IPS-18c (cell line): ENCODE results near the gene WSB1.
"Not testable (repeated sequence)": the region's sequence is repeated elsewhere in the genome, so short reads cannot be mapped to it uniquely, and the experiment has no call there.

ENCODE experiments used
- H3K4me3 ChIP-seq: 2 replicates; pipeline ENCODE4 v1.7.0; 2013; ENCODE audit warnings: low read depth, mild to moderate bottlenecking, low read length, moderate library complexity; ENCODE audit not compliant: insufficient read depth
- H3K9me3 ChIP-seq: one replicate; pipeline ENCODE4 v1.6.1; 2013; ENCODE audit warnings: mild to moderate bottlenecking, low read length, moderate library complexity; ENCODE audit not compliant: control insufficient read depth, insufficient read depth

WSB1 gene

DNA sequence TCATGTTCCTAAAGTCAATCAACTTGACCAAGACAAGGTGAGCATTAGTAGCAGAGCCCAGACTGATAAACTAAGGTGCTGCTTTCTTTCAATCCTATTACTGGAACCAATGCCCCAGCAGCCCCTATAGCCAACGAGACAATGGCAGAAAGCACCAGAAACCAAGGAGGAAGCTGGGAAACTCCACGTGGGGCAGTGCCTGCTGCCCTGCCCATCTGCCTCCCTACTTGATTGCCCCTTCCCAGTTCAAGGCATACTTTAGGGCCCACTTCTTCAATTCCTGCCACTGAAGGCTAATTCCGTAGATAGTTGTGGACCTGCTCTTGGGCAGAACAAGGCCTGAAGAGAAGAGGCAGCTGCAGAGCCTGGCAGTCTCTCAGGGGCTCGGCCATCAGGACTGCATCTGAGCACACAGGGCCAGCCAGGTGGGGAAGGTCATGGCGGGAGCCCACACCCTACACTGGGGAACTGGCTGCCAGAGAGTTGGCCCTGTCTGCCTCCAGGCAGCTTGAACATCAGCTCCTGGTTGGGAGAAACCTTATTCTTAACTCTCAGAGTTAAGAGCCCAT is 30.9 kb downstream of the WSB1 start:
- H3K9me3 ChIP-seq, result no peaks in the 10 kb centered on the region
- no peak overlapping the region for H3K4me3 ChIP-seq

DNA sequence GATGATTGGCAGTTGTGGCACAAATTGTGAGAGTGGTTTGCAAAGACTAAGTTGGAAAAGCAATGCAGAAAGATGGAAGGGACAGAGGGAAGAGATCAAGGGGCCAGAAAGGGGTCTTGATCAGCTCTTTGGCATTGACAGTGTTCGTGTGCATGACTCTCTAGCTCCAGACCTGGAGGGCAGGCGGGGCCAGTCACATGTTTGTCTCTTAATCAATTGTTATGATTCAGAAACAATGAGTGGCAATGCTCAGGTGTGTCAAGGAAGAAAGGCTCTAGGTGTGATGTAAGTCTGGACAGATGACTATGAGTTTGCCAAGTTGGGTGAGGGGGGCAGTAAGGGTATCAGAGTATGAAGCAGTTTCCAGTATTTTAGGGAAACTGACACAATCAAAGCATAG is 32.1 kb downstream of the WSB1 start:
- Histone ChIP-seq H3K4me3 (no peak overlapping the region), H3K9me3 (no peaks in the 10 kb centered on the region)

DNA sequence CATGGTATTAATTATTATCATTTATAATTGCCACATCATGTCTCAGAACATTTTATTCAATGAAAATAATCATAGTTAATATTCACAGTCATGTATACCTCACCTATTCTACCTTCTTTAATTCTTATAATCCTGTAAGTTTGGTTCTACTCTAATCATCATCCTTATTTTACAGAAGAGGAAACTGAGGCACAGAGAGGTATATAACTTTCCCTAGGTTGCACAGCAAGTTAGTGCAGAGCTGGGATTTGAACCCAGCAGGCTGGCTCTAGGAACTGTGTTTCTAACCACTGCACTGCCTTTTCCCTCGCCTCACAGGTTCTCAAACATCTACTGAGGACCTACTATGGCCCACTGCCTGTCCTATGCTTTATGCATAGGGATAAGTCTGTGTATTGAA is 32.7 kb downstream of the WSB1 start:
- H3K9me3 ChIP-seq, result no peaks in the 10 kb centered on the region

DNA sequence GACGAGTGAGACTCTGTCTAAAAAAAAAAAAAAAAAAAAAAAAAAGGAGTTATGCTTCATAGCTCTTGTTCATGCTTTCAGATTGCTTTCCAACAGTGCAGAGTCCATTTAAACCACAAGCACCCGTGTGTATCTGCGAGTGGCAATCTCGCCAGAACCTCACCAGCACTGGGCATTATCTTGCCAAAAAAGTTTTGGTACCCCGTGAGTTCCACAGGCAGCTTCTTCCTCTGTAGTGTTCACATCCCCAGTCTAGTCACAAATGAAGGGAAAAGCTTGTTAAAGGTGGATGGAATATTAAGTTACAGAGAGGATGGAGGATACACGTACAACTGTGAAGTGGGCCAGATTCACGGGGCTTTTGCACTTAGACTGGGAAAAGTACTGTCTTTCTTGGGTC is 33.5 kb downstream of the WSB1 start:
- no peak overlapping the region for H3K4me3 ChIP-seq
- no peaks in the 10 kb centered on the region for H3K9me3 ChIP-seq

More for the DNA sequence above, 32.7 kb downstream of the WSB1 start:
- H3K4me3 ChIP-seq, result no peak overlapping the region

DNA sequence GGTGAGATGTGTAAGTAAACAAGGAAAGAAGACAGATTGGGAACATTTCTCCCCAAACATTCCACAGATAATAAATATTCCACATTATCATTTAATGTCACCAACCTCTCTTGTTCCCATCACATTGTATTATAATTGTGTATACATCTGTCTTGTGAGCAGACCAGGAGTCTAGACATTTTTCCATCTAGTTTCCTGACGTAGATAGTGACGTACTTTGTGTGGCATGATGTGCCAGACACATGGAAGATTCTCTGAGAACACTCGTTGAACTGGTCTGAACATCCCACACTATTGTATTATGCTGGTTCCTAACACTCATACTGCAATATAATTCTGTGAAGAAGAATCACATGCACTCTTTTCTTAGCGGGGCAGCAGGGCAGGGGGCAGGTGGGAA is 34.0 kb downstream of the WSB1 start:
- H3K9me3 ChIP-seq, result no peaks in the 10 kb centered on the region
- H3K4me3 ChIP-seq, result no peak overlapping the region

DNA sequence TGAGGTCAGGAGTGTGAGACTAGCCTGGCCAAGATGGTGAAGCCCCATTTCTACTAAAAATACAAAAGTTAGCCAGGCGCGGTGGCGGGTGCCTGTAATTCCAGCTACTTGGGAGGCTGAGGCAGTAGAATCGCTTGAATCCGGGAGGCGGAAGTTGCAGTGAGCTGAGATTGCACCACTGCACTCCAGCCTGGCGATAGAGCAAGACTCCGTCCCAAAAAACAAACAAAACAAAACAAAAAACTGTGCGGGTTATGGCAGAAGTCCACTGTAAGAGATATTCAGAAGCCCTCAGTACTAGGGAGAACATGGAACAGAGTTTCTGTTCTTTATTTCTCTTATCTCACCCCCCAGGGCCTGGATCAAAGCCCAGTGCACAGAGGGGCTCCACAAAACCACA is 34.8 kb downstream of the WSB1 start:
- H3K4me3 ChIP-seq, H3K9me3 ChIP-seq: not testable (repeated sequence)

DNA sequence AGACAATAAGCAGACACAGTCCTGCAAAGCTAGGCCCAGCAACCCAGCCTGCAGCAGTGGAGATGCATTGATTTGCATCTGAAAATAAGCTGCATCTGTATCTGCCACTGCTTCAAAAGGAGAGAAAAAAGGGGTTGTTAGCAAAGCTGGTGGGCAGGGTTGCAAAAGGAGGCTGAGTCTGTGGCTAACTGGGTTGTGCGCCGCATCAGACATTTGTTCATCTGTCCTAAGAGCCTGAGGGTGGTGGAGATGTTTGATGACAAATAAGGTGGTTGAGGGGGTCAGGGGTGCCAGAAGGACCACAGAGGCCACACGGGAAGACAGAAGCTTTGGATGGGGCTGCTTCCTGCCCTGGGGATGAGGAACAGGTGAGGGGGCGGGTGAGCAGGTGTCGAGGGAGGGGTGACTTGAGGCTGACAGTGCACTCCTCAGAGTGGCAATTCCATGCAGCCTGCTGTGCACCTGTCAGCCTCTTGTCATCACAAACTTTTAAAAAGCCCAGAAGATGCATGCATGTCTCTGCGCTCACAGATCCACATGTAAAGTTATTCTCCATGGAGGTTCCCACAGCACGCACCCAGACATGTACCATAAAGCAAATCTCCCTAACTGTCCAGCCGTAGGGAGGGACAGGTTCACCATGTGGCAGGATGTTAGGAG is 35.4 kb downstream of the WSB1 start:
- Histone ChIP-seq H3K4me3 (no peak overlapping the region), H3K9me3 (no peaks in the 10 kb centered on the region)

DNA sequence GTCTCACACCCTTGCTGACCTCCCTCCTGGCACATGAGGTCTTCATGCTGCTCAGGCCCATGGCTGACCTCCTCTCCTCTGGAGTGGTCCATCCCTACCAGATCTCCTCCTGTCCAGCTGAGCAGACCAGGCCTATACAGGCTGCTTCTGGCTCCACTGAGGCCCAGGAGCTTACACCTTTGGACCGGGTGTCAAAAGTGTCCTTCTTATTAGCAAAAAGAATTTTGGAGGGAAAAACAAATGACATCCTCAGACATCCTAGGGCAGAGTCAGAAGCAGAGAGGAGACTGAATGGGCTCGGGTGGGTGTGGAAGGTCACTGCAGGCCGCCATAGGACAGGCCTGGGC is 38.1 kb downstream of the WSB1 start:
- no peaks in the 10 kb centered on the region for H3K9me3 ChIP-seq
- peak overlapping the region; percentile 63; the same call in 1 of the 2 replicates for H3K4me3 ChIP-seq

DNA sequence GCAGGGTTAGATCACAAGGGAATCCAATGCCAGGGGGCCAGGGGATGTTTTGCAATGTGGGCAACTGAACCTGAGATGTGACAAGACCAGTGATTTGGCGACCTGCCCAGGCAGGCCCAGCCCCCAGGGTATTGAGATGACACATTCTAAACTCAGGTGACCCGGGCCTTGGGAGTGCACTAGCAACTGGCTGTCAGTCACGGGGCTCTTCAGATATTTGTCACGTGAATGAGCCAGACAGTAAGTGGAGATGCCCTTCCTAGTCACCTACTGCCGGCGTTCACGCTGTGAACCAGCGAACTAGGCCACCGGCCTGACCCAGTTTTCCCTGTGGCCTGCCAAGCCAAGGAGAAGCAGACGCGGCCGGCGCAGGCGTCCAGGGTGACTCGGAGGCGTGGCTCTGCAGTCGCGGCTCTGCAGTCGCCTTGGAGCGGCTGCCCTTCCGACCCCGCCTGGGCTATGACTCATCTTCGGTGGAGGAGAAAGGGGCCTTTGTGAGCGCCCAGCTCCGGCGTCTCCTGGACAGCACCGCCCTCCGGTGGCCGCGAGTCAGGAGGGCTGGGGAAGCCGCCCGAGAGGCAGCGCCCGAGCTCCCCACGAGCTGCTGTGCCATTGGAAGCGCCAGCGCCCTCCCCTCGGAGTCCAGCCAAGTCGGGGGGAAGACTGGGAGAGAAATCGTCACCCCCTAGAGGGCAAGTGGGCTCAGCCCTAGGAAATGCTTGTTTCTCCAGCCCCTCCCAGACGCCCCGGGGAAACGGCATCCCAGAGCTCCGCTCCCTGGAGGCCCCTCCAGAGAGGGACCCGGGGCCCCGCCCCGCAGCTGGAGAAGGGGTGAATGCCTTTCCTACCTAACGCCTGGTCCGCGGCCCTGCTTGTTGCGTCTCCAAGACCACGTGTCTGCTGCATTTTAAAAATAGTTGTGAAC is 38.8 kb downstream of the WSB1 start:
- H3K9me3 ChIP-seq, result no peaks in the 10 kb centered on the region
- peak overlapping the region; percentile 63 for H3K4me3 ChIP-seq

DNA sequence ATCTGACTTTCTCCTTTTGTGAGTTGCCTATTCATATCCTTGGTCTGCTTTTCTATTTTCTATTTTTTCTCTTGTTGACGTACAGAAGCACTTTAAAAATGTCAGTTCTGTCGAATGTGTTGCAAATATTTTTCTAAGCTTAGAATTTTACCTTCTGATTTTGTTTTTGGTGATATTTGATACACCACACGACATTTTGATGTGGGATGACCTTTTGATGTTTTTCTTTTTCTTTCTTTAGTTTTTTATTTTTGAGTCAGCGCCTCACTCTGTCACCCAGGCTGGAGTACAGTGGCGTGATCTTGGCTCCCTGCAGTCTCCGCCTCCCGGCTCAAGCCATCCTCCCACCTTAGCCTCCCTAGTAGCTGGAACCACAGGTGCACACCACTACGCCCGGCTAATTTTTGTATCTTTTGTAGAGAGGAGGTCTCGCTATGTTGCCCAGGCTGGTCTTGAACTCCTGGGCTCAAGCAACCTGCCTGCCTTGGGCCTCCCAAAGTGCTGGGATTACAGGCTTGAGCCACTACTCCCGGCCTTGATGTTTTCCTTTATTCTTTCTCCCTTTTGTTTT is 39.6 kb downstream of the WSB1 start:
- H3K4me3 ChIP-seq, result peak overlapping the region; percentile 63; the same call in 1 of the 2 replicates
- H3K9me3 ChIP-seq, result no peaks in the 10 kb centered on the region

DNA sequence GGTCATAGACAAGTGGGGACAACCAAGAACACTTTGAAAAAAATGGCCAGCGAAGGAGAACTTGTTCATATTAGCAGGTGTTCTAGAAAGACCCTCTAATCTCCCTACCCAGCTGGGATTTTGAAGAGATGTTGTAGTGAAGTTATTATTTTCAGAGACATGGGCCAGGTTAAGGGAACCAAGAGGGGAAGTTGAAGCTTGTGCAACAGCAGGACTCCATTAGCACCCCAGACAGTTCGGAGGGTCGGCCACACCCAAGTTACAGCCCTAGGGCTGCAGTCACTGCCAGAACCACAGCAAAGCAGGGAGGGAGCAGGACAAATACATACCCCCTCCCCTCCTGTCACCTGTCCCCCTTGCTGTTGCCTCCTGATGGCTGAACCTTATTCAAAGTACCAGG is 42.3 kb downstream of the WSB1 start:
- H3K4me3 ChIP-seq, result no peak overlapping the region
- H3K9me3 ChIP-seq, result no peaks in the 10 kb centered on the region

DNA sequence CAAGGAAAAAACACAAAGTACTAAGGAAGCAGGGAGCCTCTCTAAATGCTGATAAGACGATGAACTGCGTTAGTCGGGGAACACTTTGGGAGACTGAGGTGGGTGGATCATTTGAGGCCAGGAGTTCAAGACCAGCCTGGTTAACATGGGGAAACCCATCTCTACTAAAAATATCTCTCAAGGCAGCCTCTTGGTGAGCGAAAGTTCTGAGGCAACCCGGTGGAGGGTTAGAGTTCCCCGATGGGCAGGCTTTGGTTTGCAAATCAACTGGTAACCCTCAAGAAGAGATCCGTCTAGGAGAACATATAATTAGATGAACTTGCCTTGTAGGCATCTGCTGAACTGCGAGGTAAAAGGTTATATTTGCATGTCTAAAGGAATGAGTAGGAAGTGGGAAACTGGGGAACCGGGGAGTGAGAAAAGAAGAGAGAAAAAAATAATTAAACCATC is 44.6 kb downstream of the WSB1 start:
- Histone ChIP-seq H3K9me3 (no peaks in the 10 kb centered on the region), H3K4me3 (no peak overlapping the region)

DNA sequence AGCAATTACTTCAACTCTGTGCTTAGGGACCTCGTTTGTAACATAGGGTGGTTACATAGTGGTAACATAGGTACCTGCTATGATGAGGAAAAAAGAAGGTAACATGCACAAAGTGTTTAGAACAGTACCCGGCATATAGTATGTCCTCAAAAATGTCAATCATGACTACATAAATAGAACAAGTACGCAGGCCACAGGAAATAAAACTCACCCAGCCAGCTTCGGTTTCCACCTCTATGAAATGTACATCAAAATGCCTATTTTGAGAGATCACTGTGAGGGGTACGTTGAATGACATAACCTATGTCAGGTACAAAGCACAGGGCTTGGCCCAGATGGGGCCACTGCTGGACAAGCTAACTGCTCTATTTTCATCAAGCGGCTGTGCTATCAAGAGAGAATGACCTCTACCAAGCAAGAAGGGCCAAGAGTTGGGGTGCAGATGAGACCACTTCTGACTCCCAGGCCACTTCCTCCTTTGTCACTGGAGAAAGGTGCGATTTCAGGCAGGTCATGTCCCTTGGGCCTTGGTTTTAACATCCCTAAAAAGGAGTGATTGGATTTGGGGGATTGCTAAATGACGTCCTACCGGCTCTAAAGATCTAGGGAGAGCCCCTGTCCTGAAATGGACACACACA is 45.4 kb downstream of the WSB1 start:
- no peak overlapping the region for H3K4me3 ChIP-seq
- no peaks in the 10 kb centered on the region for H3K9me3 ChIP-seq

DNA sequence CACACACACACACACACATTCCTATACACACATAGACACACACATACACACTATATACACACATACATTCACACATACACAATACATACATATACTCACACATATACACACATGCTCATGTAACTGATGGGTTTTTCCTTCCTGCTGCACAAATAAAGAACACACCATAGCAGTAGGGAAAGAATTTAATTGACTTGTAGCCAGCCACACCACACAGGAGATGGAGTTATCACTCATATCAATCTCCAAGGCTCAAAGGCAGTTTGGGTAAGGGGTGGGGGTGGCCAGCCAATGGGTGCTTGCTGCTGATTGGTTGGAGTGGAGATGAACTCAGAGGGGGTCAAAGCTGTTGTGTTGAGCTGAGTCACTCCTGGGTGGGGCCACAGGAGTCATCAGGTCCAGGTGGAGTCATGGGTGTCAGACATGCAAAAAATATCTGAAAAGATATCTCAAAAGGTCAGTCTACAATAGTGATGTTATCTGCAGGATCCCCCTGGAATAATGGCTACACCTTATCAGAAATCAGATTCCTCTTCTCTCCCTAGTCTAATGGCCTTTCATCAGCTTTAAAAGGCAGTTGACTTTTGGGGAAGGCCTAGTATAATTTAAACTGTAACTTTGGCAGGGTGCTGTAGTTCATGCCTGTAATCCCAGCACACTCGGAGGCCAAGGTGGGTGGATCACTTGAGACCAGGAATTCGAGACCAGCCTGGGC is 46.1 kb downstream of the WSB1 start:
- H3K9me3 ChIP-seq, result no peaks in the 10 kb centered on the region
- no peak overlapping the region for H3K4me3 ChIP-seq

DNA sequence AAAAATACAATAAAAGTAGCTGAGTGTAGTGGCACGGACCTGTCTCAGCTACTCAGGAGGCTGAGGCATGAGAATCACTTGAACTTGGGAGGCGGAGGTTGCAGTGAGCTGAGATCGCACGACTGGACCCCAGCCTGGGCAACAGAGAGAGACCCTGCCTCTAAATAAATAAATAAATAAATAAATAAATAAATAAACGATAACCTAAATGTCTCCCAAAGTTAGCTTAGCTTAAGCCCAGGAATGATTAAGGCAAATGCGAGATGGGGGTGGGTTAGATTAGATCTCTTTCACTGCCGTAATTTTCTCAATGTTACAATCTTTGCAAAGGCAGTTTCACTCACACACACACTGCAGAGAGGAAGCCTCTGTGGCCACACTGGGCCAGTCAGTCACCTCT is 46.7 kb downstream of the WSB1 start:
- H3K4me3 ChIP-seq, result no peak overlapping the region
- no peaks in the 10 kb centered on the region for H3K9me3 ChIP-seq

DNA sequence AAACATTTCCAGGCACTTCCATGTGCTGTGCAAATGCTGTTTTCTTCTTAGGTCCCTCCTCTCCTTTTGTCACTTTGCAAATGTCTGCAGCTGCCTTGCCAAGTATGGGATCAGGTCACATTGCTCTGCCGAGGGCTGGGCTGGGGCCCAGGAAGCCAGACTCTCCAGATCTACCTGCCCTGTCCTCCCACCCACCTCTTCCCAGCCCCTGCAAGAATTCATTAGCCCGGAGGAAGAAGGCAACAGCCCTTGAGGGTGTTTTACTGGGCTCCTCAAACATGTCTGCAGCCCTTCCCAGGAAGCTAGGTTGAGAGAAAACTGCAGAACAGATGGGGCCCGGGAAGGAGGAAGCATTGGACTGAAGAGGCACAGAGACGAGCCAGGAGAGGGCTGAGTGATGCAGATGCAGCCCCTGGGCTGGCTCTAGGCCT is 47.1 kb downstream of the WSB1 start:
- H3K9me3 ChIP-seq, result no peaks in the 10 kb centered on the region
- no peak overlapping the region for H3K4me3 ChIP-seq

DNA sequence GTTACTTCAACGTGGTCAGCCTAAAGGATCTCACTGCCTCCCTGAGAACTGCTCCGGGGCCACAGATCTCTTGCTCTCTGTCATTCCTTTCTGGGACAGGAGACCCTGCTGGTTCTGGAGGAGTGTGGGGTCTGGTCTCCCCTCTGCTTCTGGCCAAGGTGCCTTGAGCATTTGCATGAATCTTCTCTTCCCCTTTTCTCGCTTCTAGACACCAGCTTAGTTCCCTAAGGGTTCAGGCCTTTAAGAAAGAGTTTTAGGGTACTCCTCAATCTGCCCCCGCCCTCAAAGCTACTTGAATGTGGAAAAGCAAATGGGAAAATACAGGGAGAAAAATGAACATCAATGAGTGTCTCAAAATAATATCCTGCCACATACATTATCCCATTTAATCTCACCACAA is 48.1 kb downstream of the WSB1 start:
- H3K9me3 ChIP-seq, result no peaks in the 10 kb centered on the region
- no peak overlapping the region for H3K4me3 ChIP-seq
